Transverse colon (tissue), 4 donors: Measurements from ENCODE around the gene CDKAL1.

Experiments used
- CTCF ChIP-seq, 5 experiments: fragments of 200-600 bp in 3 of 5; fragments of 450-650 bp in 2 of 5; sonication (generic) in 3 of 5; IDR thresholded peaks; 1 replicate in 2 of 5; 2 replicates in 3 of 5; pipeline ENCODE4 v1.5.1; 2016 to 2017; ENCODE audit warnings: antibody characterized with exemption in 5 of 5, inconsistent platforms in 3 of 5, mild to moderate bottlenecking in 2 of 5, moderate library complexity in 1 of 5
- POLR2A ChIP-seq: fragments of 450-650 bp; IDR thresholded peaks from one replicate; pipeline ENCODE4 v1.6.1; 2016; ENCODE audit warnings: antibody characterized with exemption, mild to moderate bottlenecking, moderate library complexity
- POLR2AphosphoS5 ChIP-seq, 3 donors: sonication (generic); formaldehyde crosslinking; IDR thresholded peaks; one replicate each; pipeline ENCODE4 v1.6.1; 2016; ENCODE audit warnings: antibody characterized with exemption in 3 of 3

DNA sequence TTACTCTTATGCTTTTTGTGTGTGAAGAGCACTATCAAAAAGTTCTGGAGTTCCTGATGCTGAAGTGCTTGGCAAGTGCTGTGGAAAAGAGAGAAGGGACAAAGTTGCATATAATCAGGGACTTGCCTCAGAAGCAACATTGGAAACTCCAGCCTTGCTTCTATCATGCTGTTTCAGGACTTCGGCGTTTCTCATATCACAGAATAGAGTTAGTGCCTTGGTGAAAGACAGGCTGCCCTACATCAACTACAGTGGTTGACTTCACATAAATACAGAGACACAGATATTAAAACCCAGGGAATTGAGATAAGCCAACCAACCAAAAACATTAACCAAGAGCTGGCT is 36.2 kb upstream of the CDKAL1 start:
- TF ChIP-seq POLR2AphosphoS5 (IDR thresholded peaks at IDR 0.05) (no peak), POLR2A (no peak), CTCF (IDR thresholded peaks at IDR 0.05) (no peak)
